Right lobe of liver (tissue), 4 donors: Measurements from ENCODE around the gene GRM8.
"Not testable (repeated sequence)": the region's sequence is repeated elsewhere in the genome, so short reads cannot be mapped to it uniquely, and the experiment has no call there.

ENCODE experiments used
- POLR2A ChIP-seq: fragments of 450-650 bp; IDR thresholded peaks from one replicate; pipeline ENCODE4 v1.6.1; 2017; ENCODE audit warnings: antibody characterized with exemption, mild to moderate bottlenecking
- TF ChIP-seq, protein P1 (sequence below), 4 donors: fragments of 200-600 bp in 3 of 4; fragments of 450-650 bp in 1 of 4; IDR thresholded peaks; one replicate each; pipeline versions ENCODE4 v1.5.1 to v1.8.0; 2016 to 2022; ENCODE audit warnings: antibody characterized with exemption in 4 of 4, mild to moderate bottlenecking in 2 of 4
- donor health status: DM: no; HTN: no; CAD: no.
- donor health status: DM: no; HTN: no; CAD: no.
- donor health status: DM: no; HTN: yes; CAD: no.

DNA sequence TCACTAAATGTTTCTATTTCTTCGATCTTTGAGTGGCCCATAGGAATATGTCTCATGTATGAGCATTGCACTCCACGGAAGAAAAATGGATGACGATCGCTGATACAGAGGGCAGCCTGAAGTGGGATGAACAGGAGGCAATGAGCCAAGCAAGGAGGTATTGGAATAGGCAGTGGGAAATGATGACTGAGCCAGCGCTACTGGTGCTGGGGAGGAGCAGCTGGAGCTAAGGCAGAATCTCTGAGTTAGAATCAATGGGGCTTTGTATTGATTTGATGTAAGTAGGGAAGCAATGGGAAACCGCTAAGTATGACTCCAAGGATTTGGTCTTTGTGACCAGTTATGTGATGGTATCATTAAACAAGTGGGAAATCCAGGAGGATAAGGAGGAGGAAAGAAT lies 345.1 kb downstream of the GRM8 start:
- not testable (repeated sequence) for TF ChIP-seq POLR2A
- TF ChIP-seq, protein P1, sequence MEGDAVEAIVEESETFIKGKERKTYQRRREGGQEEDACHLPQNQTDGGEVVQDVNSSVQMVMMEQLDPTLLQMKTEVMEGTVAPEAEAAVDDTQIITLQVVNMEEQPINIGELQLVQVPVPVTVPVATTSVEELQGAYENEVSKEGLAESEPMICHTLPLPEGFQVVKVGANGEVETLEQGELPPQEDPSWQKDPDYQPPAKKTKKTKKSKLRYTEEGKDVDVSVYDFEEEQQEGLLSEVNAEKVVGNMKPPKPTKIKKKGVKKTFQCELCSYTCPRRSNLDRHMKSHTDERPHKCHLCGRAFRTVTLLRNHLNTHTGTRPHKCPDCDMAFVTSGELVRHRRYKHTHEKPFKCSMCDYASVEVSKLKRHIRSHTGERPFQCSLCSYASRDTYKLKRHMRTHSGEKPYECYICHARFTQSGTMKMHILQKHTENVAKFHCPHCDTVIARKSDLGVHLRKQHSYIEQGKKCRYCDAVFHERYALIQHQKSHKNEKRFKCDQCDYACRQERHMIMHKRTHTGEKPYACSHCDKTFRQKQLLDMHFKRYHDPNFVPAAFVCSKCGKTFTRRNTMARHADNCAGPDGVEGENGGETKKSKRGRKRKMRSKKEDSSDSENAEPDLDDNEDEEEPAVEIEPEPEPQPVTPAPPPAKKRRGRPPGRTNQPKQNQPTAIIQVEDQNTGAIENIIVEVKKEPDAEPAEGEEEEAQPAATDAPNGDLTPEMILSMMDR (IDR thresholded peaks at IDR 0.05), result not testable (repeated sequence)
